PC-3 (cell line): ENCODE measurements around the gene PLCB2. TPM values are rescaled to one million over a fixed set of nuclear protein-coding genes. Genes with fewer than 3 reads are reported as not detected.

ENCODE experiments used
- ATAC-seq: fragments of 200-7000 bp; cut with Tn5 transposase; 2 replicates; pipeline ENCODE4 v1.9.1; 2020; ENCODE audit warnings: mild to moderate bottlenecking, moderate library complexity
- BruUV-seq: library from RNA; stranded (reverse); fragments of 400-500 nt; replicated peaks from 2 replicates; lab custom pipeline; 2021; lab: Mats Ljungman, UMichigan
- CTCF ChIA-PET: fragments of 300-600 bp; sonication (Branson Sonifier 250); formaldehyde crosslinking; loops from one replicate; lab custom pipeline; 2022; ENCODE audit warnings: antibody characterized with exemption; lab: Charles Lee
- POLR2A ChIA-PET: fragments of 300-600 bp; sonication (Branson Sonifier 250); formaldehyde crosslinking; loops from one replicate; lab custom pipeline; 2022; ENCODE audit warnings: antibody characterized with exemption; ENCODE audit not compliant: unreplicated experiment; lab: Charles Lee
- DNase-seq: peaks from one replicate; pipeline ENCODE4 v3.0.0-alpha.2; 2015
- H2AFZ ChIP-seq: fragments of 300-600 bp; sonication (generic); 2 replicates; pipeline ENCODE4 v1.6.0; 2016; ENCODE audit warnings: antibody characterized with exemption, low read length
- H3F3A ChIP-seq: fragments of 300-600 bp; sonication (generic); one replicate; pipeline ENCODE4 v1.6.0; 2017; ENCODE audit warnings: antibody characterized with exemption, low read length, control low read depth, mild to moderate bottlenecking; ENCODE audit not compliant: unreplicated experiment
- H3K27ac ChIP-seq: fragments of 300-600 bp; sonication (generic); 2 replicates; pipeline ENCODE4 v1.5.1; 2016; ENCODE audit warnings: mild to moderate bottlenecking, low read length
- H3K27me3 ChIP-seq: fragments of 300-600 bp; sonication (generic); 2 replicates; pipeline ENCODE4 v1.6.1; 2016; ENCODE audit warnings: low read length, mixed read lengths
- H3K36me3 ChIP-seq: fragments of 300-600 bp; sonication (generic); 2 replicates; pipeline ENCODE4 v1.6.1; 2016; ENCODE audit warnings: low read depth, mixed run types, low read length, mixed read lengths
- H3K4me1 ChIP-seq: fragments of 300-600 bp; sonication (generic); 2 replicates; pipeline ENCODE4 v1.5.1; 2016; ENCODE audit warnings: low read length; ENCODE audit not compliant: insufficient read depth
- H3K4me2 ChIP-seq: fragments of 300-600 bp; sonication (generic); 2 replicates; pipeline ENCODE4 v1.6.0; 2016; ENCODE audit warnings: low read length
- H3K4me3 ChIP-seq: fragments of 300-600 bp; sonication (generic); 2 replicates; pipeline ENCODE4 v1.5.1; 2016; ENCODE audit warnings: mild to moderate bottlenecking, low read length, mixed read lengths
- H3K79me2 ChIP-seq: fragments of 300-600 bp; sonication (generic); 2 replicates; pipeline ENCODE4 v1.6.1; 2017; ENCODE audit warnings: low read length, mixed read lengths
- H3K9ac ChIP-seq: fragments of 300-600 bp; sonication (generic); 2 replicates; pipeline ENCODE4 v1.6.0; 2016; ENCODE audit warnings: mild to moderate bottlenecking, low read length
- H3K9me2 ChIP-seq: fragments of 300-600 bp; sonication (generic); replicated peaks from 2 replicates; pipeline ENCODE4 v1.6.1; 2016; ENCODE audit warnings: mixed run types, low read length, mixed read lengths
- H3K9me3 ChIP-seq: fragments of 300-600 bp; sonication (generic); 2 replicates; pipeline ENCODE4 v1.6.1; 2016; ENCODE audit warnings: low read length, mixed read lengths
- H4K20me1 ChIP-seq: fragments of 300-600 bp; sonication (generic); 2 replicates; pipeline ENCODE4 v1.6.1; 2016; ENCODE audit warnings: low read length, mixed read lengths
- CTCF ChIP-seq: fragments of 300-600 bp; sonication (generic); conservative IDR thresholded peaks from 2 replicates; pipeline ENCODE4 v1.5.1; 2017; ENCODE audit warnings: antibody characterized with exemption, low read depth, mild to moderate bottlenecking, low read length
- EZH2 ChIP-seq: fragments of 300-600 bp; sonication (generic); IDR thresholded peaks from one replicate; pipeline ENCODE4 v1.6.1; 2017; ENCODE audit warnings: antibody characterized with exemption, mild to moderate bottlenecking, low read length; ENCODE audit not compliant: unreplicated experiment
- EZH2phosphoT487 ChIP-seq: fragments of 300-600 bp; sonication (generic); IDR thresholded peaks from 2 replicates; pipeline ENCODE4 v1.6.1; 2018; ENCODE audit warnings: mild to moderate bottlenecking, antibody characterized with exemption, low read length, borderline replicate concordance
- intact Hi-C: fragments of 100-400 bp; cut with micrococcal nuclease; formaldehyde crosslinking; loops from 2 replicates; pipeline ENCODE4 v1.9.0; 2023
- total RNA-seq: library from RNA; depleted of rRNA; stranded (reverse); fragments of >200 nt; gene quantifications from 2 replicates; pipeline ENCODE4 v1.2.3, GENCODE V29; 2014

Gene PLCB2
- total RNA-seq, 1 experiment from 2014 or later: 3.2 TPM

- Histone ChIP-seq H4K20me1 (no peaks in the 10 kb centered on the region), H3K27me3 (no peaks in the 10 kb centered on the region), H3K9me2 (no peaks in the 10 kb centered on the region), H3K4me3 (peak overlapping the region; percentile 83), H3K4me2 (peak overlapping the region; percentile 98), H3K27ac (no peak overlapping the region), H3K9ac (no peak overlapping the region), H3K4me1 (no peaks in the 10 kb centered on the region), H2AFZ (peak overlapping the region; percentile 96), H3K79me2 (no peaks in the 10 kb centered on the region), H3F3A (no peaks in the 10 kb centered on the region), H3K36me3 (no peaks in the 10 kb centered on the region), H3K9me3 (no peaks in the 10 kb centered on the region)
- BruUV-seq: no TSS peak
- peak; percentile 52 for ATAC-seq
- ChIA-PET POLR2A (no interaction called here), CTCF (no interaction called here)
- intact Hi-C loops: no loop called here
- DNase-seq: peak; percentile 43
- TF ChIP-seq CTCF: peak; percentile 70
- peak; percentile 37; the same call in 1 of the 2 replicates for TF ChIP-seq EZH2phosphoT487
- no peak for TF ChIP-seq EZH2
Observed at GRCh38 chr15:40282147-40282868, 25.4 kb downstream of the PLCB2 start.

GRCh38 chr15:40281801-40282146, 26.0 kb downstream of the PLCB2 start:
- H3K27ac ChIP-seq: no peak overlapping the region
- H3K36me3 ChIP-seq: no peaks in the 10 kb centered on the region
- CTCF ChIA-PET: no interaction called here
- H3K9ac ChIP-seq: no peak overlapping the region
- POLR2A ChIA-PET: no interaction called here
- H3K4me1 ChIP-seq: no peaks in the 10 kb centered on the region
- BruUV-seq: no TSS peak
- H3K4me2 ChIP-seq: peak overlapping the region; percentile 98
- H3K4me3 ChIP-seq: peak overlapping the region; percentile 83
- H3K27me3 ChIP-seq: no peaks in the 10 kb centered on the region
- H3K79me2 ChIP-seq: no peaks in the 10 kb centered on the region
- ATAC-seq (no peak), DNase-seq (no peak)
- no peaks in the 10 kb centered on the region for H3F3A ChIP-seq
- intact Hi-C loops: no loop called here
- H3K9me3 ChIP-seq: no peaks in the 10 kb centered on the region
- no peaks in the 10 kb centered on the region for H3K9me2 ChIP-seq
- TF ChIP-seq EZH2phosphoT487 (no peak), CTCF (no peak), EZH2 (no peak)
- no peak overlapping the region; the same call in 1 of the 2 replicates for H2AFZ ChIP-seq
- no peaks in the 10 kb centered on the region for H4K20me1 ChIP-seq
